HG02943 (cell line): ENCODE measurements around the gene MAN2C1.
A peak's percentile ranks its signal among the peaks of the same experiment; 100 is the strongest.
"Not testable (repeated sequence)": the region's sequence is repeated elsewhere in the genome, so short reads cannot be mapped to it uniquely, and the experiment has no call there.

ENCODE experiments used
- ATAC-seq: cut with Tn5 transposase; IDR thresholded peaks from one replicate; pipeline ENCODE4 v1.9.1; 2021; ENCODE audit warnings: mild to moderate bottlenecking, low read depth, moderate library complexity; ENCODE audit not compliant: unreplicated experiment

Gene MAN2C1

DNA sequence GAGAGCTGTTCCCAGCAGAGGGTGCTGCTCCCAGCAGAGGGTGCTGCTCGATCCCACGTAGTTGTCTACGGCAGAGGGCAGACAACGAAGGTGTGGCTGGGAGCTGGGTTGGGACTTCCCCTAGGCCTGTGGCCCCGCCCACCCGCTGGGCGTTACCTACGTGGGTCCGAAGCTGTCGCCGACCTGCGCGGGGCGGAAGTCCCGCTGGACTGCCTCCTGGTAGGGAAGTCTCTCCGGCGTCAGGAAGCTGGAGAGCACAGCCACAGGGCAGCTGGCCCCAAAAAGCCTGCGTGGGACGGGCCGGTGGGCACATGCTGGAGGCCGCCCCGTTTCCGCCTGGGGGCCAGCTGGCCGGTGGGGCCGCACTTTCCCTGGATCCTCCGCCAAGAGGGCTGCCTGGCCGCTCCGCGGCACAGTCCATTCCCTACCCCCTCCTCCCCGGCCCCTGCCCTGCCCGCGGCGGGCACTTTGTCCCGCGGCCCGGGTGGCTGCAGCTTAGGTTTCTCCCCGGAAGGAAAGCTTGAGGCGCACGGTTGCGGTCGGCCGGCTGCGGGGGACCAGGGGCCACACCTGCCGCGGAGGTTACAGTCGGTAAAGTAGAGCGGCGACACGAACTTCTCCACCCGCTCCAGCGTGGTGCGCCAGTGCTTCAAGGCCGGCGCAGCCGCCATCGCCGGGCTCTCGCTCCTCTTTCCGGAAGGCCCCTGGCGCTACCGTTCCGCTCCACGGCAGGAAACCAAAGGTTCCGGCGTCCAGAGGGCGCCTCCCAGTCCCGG lies at the start of gene MAN2C1:
TSS of gene MAN2C1 (minus strand) at position 695 of the 776 bp plus-strand sequence. CDS start at position 671, 24 bp downstream.
- ATAC-seq = peak; percentile 71

DNA sequence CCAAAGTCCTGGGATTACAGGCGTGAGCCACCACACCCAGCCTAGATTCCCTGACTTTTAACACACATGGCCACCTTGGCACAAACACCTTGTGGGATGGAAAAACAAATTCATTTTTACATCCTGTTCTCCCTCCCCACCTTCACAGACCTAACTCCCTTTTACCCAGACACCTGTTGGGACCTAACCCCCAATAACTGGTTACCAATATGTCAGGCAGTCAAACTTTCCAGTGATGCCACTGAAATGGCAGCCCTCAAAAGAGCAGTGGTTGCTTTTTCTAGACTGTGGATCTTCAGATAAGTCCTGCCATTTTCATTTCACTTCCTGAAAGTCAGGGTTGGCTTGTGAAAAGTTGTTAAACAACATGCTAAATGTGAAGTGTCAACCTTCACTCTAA lies 48.2 kb upstream of the MAN2C1 start:
- ATAC-seq = no peak

DNA sequence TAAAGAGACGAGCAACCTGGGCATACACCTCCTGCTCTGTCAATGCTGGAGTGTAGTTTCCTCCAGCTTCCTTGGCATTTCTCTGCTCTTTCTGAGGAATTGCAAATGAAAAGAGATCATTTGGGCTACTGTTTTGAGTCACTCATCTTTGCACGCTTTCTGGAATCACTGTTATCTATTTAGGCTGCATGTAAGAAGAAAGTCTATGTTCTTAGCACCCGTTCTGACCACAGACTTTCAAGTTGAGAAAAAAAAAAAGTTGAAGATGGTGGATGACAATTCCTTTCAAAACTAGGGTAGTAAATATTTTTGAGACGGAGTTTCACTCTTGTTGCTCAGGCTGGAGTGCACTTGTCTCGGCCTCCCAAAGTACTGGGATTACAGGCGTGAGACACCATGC lies 41.8 kb upstream of the MAN2C1 start:
- ATAC-seq = no peak

DNA sequence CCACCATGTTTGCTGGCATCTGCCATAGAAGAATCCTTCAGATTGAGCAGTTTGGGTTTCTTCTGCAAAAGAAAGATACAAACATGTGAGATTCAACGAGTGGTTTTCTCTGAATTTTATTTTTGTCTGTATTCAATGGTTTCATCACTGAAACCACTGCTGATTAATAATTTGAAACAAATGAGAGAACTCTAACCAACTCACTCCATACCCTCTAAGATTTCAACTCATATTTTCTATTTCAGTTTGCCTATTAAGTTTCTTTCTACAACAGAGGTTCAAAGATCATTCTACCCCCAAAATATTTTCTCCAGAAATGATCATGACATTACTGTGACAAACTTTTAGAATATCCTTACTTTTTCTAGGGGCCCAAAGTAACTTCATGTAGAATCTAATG lies 38.7 kb upstream of the MAN2C1 start:
- ATAC-seq = no peak

DNA sequence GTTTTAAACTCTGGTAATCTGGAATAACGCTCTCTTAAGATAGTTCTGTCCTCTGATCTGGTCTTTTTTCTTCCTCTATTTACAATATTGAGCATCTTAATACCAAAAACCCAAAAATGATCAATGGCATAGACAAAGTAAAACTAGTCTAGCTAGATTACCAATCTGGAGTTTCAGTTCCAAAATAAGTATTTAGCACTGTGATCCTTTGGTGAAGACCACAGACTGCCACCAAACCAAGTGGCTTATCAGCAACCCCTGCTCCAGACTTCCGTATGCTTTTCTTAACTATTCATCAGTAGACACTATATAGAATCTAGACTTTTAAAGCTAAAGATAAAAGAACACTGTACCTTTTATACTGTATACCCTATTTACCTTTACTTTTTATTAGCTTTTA lies 35.5 kb upstream of the MAN2C1 start:
- ATAC-seq = no peak

DNA sequence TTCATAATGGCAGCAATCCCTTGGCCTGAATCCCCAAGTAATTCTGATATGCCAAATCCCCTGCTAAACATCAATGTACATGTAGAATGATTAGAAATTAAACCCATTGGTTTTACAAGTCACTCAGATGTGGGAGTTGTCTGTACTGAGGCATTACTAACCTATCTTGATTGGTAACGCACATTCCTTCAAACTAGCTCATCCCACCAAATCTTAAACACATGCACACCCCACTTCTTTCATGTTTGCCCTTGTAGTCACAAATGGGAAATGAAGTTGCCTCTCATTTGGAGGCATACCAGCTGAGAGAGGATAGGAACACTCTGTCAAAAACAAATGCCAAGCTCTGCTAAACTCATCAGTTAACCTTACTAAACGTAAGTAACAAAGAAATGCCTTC lies 29.1 kb upstream of the MAN2C1 start:
- no peak for ATAC-seq

DNA sequence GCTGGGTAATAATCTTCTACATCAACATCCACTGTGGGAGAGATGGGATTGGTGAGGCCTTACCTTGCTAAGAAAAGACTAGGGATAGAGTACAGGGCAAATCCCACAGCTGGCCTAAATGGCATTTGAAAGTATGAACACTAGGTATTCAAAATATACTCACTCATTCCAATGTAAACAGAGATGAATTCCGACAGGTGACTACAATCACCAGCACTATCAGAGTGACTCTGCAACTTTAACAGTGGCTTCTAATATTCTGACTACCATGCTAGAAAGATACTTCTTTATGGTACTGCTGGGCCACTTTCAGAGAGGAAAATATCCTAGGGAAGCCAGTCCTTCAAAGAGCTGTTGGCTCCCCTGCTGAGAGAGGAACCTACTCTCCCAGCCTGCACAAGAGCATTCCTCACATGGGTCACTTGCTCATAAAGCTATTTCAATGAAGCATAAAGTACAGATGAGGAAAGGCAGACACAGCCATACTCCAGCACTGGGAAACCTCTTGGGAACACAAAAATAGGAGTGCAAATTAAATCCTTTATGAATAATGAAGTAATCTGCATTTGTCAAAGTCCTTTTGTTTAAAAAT lies 21.5 kb upstream of the MAN2C1 start:
- ATAC-seq = no peak

DNA sequence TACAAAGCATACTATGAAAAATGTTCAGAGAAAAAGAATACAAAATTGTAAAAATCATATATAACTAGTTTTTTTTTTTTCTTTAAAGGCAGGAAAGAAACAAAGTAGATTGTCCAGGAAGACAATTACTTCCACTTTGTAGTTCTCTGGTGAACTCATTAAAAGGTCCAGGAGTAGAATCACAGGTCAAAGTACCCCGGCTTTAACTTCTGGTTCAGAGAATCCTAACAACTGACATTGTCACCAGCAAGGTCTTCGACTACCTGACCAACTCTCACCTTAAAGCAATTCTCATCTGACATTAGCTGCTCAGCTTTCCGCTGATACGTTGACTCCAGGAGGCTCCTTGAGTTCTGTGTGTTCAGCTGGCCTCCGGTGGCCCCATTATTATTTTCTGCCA lies 15.6 kb upstream of the MAN2C1 start:
- ATAC-seq = not testable (repeated sequence)

DNA sequence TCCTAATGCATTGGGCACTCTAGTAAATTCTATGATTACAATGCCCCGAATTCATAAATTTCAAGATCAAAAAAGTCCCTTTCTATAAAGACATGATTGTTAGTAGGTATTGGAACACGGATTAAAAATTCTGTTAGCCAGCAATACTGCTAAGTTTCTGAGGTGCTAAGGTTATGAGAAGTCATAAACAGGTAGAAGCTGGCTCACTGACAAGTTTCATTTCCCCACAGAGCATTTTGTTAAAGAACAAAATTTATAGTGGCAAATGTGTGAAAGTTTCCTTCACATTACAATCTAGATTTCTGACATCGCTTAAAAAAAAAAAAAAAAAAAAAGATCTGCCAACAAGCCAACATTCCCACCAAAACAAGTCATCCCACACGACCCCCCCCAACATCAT lies 12.4 kb upstream of the MAN2C1 start:
- ATAC-seq = no peak

DNA sequence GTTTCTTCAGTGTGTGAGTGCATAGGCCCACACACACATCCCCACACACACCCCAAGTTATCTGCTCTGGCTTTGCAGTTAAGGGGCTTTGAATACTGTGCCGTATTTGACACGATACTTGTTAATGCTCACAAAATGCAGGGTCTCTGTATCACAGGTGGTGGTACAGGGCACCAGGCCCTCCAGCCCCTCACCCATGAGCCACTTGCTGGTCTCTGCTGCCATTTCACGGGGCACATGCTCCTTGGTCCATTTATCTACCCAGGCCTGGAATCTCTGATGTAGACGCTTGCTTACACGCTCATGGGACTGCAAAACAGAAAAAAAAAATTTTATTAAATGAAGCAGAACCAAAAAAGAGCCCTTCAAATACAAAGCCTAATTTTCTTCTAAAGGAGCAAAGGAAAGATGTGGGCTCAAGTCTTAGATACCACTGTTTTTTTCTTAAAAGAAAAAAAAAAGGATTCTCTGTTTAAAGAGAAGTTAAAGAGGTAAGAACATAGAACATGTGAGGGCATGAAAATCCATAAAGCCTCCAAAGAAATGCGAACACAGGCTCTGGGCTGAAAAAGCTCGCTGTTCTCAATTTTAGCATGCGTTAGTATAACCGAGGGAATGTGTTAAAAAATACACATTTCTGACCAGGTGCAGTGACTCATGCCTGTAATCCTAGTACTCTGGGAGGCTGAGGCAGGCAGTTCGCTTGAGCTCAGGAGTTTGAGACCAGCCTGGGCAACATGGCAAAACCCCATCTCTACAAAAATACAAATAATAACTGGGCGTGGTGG lies 3.7 kb upstream of the MAN2C1 start:
- ATAC-seq = no peak

DNA sequence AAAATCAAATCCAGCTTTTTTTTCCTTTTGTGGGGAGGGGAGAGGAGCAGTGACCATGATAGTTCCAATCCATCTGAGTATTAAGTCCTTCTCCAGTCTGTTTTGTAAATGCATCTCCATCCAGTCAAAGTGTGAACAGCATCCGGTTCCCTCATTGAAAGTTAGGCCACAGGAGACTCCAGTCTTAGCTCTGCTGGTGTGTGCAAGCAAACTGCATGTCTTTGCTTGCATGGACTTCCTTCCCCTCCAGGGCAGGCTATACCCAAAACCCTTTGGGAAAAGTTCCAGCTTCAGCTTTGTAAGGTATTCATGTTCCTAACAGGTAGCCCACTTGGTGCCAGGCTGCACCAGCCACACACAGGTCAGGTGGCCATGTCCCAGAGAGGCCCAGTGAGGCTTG lies 3.1 kb upstream of the MAN2C1 start:
- ATAC-seq = no peak

DNA sequence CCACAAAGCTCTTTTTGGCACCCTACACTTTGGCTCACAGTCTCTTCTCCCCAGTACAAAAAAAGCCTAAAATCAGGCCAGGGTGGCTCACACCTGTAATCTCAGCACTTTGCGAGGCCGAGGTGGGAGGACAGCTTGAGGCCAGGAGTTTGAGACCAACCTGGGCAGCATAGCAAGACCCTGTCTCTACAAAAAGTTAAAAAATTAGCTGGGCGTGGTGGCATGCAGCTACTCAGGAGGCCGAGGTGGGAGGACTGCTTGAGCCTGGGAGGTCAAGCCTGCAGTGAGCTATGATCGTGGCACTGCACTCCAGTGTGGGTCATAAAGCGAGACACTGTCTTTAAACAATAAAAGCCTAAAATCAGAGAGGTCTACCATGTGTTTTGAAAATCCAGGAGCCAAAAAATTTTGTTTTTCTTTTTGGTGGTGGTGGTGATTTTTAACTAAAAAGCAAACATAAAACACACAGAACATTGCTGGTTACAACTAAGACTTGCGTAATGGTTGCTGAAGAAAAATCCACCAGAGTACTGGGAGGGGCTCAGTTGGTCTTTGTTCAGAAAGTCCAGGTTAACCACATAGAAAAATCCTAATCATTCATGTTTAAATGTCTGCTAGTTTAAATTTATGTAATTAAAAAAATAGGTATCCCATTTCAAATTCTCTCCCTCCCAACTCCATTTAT lies 1.6 kb upstream of the MAN2C1 start:
- ATAC-seq = no peak

DNA sequence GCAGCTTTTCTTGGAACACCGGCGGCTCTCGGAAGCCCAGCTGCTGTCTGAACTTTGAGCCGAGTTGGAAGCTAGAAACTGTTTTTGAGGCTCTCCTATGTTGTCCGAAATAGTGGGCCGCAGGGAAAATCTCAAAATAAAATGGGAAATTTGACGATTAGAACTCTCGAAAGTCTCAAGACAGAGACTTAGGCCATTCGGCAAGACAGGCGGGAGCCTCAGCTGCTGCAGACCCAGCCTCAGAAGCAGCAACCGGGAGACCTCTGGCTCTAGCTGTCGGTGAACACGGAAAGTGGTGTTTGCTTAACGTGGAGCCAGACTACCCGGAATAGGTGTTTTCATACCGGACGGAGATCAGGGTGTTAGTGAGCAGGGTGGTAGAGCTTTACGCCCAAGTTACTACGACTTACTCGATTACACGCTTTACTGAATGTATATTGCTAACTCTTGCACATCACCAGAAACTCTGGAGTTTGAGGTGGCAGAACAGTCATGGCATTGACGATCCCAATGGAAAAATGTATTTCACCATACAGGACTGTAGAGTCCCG lies 357 bp upstream of the MAN2C1 start:
- peak; percentile 17 for ATAC-seq

DNA sequence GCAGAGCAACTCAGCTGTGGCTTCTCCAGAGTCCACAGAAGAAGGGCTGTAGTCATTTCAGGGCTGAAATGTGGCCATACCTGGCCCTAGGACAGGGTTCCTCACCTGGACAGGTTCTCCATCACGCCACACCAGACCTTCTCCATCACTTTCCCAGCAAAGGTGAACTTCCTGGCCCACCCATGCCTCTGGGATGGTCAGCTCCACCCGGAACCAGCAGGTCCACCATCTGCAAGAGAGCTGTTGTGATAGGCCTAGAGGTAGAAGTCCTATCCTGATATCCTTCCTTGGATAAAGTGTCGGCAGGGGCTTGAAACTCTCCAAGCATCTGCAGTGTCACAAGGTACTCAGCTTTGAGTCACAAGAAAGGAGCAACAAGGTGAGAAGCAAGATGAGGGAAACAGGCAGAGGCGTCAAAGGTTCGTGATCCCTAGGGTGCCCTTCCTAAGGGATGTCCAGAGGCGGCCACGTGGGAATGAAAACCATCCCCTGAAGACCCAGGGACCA lies 948 bp downstream of the MAN2C1 start:
- no peak for ATAC-seq

DNA sequence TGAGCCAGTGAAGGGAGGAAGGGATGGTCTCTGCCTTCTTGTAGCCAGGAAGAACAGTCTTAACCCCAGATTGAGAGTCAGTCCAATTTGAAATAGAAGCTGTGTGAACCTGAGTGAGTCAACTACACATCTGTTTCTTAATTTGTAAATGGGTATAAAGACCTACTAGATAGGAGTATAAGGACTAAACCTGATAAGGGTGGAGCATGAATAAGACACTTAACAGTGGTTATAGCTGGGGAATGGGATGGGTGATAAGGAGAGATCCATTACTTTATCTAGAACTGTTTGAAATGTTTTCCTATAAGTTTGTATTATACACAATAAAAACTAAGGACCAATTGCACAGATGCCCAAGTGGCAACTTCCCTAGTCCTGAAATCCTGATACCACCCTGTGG lies 1.4 kb downstream of the MAN2C1 start:
- no peak for ATAC-seq

DNA sequence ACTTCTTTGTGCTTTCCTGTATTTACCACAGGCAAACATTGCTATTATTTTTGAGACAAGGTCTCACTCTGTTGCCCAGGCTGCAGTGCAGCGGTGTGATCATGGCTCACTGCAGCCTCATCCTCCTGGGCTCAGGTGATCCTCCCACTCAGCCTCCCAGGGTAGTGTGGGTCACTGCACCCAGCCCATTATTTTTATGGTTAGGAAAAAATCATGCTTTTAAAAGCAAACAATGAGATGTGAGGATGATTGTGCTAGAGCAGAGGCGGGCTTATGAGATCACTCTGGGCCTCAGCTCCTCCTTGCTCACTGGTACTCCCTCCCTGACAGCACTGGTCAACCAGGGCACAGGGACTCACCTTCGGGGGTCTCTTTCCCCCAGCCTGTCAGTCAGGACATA lies 2.2 kb downstream of the MAN2C1 start:
- no peak for ATAC-seq

DNA sequence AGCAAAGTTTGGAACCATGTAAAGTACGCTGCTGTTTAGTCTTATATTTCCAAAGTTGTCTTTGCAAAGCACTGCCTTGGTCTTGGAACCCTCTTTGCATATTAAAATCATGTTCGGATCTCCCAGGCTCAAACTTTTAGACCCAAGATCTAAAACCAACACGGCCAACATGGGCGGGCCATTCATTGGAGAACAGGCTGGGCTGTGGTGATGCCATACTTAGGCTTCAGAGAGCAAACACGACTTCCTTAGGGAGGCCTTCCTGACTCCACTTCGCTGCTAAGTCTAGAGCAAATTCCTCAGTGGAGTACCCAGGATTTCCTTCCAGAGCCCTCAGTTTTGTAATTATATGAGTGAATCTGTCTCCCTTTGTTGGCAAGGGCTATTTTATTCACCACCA lies 3.5 kb downstream of the MAN2C1 start:
- no peak for ATAC-seq

DNA sequence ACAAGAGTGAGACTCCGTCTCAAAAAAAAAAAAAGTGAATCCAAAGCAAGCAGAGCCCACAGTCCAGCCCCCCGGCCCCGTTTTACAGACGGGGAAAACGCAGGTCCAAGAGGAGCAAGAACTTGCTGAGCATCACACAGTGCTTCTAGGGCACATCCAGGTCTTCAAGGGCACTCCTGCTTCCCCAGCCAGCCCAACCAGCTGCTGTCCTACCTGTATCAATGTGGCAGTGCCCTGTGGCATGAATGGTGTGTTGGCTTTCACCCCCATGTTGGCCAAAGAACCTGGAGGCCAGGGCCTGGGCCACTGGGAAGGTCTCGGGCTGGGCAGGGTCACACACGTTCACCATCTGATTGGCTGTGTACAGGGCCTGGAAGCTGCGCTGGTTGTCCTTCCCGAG lies 4.6 kb downstream of the MAN2C1 start:
- no peak for ATAC-seq

DNA sequence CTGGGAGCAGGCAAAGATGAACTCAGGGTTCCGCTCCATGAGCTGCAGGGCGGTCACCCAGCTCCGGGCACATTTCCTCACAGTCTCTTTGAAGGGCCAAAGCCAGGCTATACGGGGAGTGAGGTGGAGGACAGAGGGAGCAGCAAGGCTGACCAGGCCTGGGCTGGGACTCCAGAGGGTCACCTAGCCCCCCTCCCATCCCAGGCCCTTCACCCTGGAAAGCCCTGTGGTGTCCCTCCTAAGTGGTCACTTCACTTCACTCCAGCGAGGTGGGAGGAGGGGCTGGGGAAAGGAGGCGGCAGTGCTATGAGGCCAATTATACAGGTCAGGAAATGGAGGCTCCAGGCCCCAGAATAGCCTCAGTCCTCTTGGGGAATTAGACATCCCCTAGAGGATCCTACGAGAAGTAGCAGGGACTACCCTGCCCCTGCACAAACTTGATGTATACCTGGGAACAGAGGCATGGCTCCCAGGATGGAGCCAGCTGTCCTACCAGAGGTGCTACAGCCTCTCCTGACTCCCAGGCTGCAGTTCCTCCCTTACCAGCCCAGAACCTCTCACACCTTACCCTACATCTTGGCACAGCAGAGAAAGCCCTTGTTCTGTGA lies 5.7 kb downstream of the MAN2C1 start:
- no peak for ATAC-seq

DNA sequence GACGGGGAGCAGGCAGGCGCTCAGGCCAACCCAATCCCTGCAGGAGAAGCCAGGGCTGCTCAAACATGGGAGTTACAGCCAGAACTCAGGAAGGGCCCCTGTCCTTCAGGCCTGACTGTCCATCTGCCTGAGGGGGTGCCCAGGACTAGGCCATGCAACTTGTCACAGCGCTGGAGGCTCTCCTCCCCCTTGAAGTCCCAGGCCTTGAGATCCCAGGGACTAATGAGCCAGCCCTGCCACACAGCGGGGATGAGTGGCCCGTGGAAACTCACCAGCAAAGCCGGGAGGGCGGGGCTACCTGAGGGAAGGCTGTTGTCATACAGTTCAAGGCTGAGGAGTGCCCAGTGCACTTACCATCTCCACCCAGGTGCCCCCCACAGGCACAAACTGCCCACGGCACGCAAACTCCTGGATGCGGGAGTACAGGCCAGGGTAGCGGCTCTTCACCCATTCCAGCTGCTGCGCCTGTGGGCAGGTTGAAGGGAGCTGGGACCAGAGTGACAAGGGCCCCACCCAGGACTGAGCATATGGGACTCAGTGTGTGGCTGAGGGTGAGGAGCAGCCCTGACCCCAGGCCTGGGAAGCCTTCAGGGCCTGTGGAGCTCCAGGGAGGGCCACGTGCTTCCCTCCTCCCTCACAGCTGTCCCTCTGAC lies 6.3 kb downstream of the MAN2C1 start:
- no peak for ATAC-seq
